ENCODE data around the gene DYNC2H1.

DYNC2H1 gene

DNA sequence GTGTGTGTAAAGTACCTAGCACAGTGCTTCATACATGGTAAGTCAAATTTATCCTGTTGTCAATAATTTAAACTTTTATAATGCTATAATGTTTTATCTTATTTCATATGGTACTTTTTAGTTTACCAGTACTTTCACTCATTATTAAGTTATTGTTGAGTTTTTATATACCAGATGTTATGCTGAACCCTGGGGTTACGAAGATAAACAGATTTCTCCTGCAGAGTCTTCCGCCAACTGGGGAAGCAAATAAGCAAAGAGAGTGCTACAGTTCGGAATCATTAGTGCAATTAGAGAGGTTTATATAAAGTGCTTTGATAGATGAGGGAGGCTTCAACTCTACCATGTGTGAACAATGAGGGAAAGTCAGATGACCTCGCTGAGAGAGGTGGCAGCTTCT is 362.3 kb downstream of the DYNC2H1 start:
- DNase-seq (ENCODE audit: low read depth) = no peak
- TF ChIP-seq CTCF (conservative IDR thresholded peaks at IDR 0.05; ENCODE audit: low read depth, low read length) = no peak

DNA sequence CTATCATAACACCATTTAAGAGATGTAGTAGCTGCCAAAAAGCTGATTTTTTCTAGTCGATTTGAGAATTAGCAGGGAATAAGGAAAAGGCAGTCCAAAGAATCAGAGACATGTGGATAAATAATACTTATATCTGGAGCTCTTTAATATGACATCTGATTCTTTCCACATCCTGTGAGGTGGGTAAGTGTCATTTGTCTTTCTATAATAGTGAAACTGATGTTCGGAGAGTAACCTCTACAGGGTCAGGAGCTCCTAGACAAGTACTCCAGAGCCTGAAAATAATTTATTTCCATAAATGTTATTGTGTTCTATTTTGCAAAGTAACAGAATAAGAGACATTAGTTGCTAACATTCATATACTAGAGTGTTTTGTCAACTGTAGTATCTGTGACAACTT is 367.6 kb downstream of the DYNC2H1 start:
- TF ChIP-seq CTCF (conservative IDR thresholded peaks at IDR 0.05; ENCODE audit: low read depth, low read length) = no peak
- H3K4me3 ChIP-seq (ENCODE audit: low read length) = no peak overlapping the region
- no peak for DNase-seq (ENCODE audit: low read depth)

More for the DNA sequence above, 362.3 kb downstream of the DYNC2H1 start:
- no peak overlapping the region for H3K4me3 ChIP-seq (ENCODE audit: low read length)

GRCh38 chr11:103480421-103480820 is 371.2 kb downstream of the DYNC2H1 start:
- no peak for TF ChIP-seq CTCF (conservative IDR thresholded peaks at IDR 0.05; ENCODE audit: low read depth, low read length)
- H3K4me3 ChIP-seq (ENCODE audit: low read length) = no peak overlapping the region
- DNase-seq (ENCODE audit: low read depth) = no peak

GRCh38 chr11:103483996-103484395 is 374.8 kb downstream of the DYNC2H1 start:
- TF ChIP-seq CTCF (conservative IDR thresholded peaks at IDR 0.05; ENCODE audit: low read depth, low read length) = no peak
- no peak overlapping the region for H3K4me3 ChIP-seq (ENCODE audit: low read length)
- DNase-seq (ENCODE audit: low read depth) = no peak

DNA sequence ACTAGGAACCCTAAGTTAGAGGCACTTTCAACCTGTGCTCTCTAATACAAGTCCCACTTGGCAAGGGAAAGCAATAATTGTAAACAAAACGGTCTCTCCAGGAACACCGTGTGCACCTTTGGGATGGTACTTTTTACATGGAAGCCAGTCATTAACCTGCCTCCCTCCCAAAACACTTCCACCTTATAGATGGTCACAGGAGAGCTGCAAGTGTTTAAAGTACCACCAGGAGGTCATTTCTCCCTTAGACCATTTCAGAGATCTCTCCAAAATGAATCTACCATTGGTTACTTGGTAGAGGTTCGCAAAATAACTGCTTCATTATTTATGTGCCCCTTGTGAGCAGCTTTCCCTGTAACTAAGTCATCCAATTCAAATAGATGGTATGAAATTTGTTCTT is 375.3 kb downstream of the DYNC2H1 start:
- H3K4me3 ChIP-seq (ENCODE audit: low read length) = no peak overlapping the region
- no peak for TF ChIP-seq CTCF (conservative IDR thresholded peaks at IDR 0.05; ENCODE audit: low read depth, low read length)
- DNase-seq (ENCODE audit: low read depth) = no peak

DNA sequence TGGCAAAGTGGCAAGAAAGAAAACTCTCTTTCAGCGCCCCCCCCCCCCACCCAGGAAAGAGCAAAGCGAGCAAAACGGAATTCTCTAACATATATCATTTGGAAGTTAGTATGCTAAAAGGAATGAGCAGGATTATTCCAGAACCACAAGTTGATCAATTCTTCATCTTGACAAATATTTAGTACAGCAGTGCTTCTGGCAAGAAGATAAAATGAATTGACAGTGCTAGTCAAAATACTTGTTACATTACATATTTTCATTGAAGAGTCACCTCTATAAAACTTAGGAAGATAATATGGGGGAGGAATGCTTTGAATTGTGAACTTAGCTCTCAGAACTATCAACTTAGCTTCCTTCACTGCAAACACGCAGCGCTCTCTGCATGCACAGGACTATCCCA is 377.4 kb downstream of the DYNC2H1 start:
- no peak overlapping the region for H3K4me3 ChIP-seq (ENCODE audit: low read length)
- no peak for DNase-seq (ENCODE audit: low read depth)
- TF ChIP-seq CTCF (conservative IDR thresholded peaks at IDR 0.05; ENCODE audit: low read depth, low read length) = no peak

- TF ChIP-seq CTCF (conservative IDR thresholded peaks at IDR 0.05; ENCODE audit: low read depth, low read length) = no peak
- DNase-seq (ENCODE audit: low read depth) = no peak
- no peak overlapping the region for H3K4me3 ChIP-seq (ENCODE audit: low read length)
Observed at GRCh38 chr11:103487113-103487512, 377.9 kb downstream of the DYNC2H1 start.
